Islet precursor cell (in vitro differentiated cells): ENCODE results near the gene MYO7A.
"Not testable (repeated sequence)": the region's sequence is repeated elsewhere in the genome, so short reads cannot be mapped to it uniquely, and the experiment has no call there.

Source experiments
- DNase-seq: peaks from one replicate; pipeline ENCODE4 v3.0.0-alpha.2; 2018

Gene MYO7A

GRCh38 chr11:77093056-77093891 is 34.8 kb upstream of the MYO7A start:
- DNase-seq = no peak

- no peak for DNase-seq
Measured at GRCh38 chr11:77093987-77094840, 33.8 kb upstream of the MYO7A start.

GRCh38 chr11:77094841-77095365 is 33.1 kb upstream of the MYO7A start:
- DNase-seq = no peak

- DNase-seq = no peak
Measured at GRCh38 chr11:77095551-77096490, 32.2 kb upstream of the MYO7A start.

GRCh38 chr11:77096591-77097019 is 31.4 kb upstream of the MYO7A start:
- no peak for DNase-seq

- not testable (repeated sequence) for DNase-seq
Measured at GRCh38 chr11:77097180-77097579, 30.9 kb upstream of the MYO7A start.

GRCh38 chr11:77100166-77101042 is 27.6 kb upstream of the MYO7A start:
- DNase-seq = no peak

GRCh38 chr11:77101043-77101537 is 27.0 kb upstream of the MYO7A start:
- DNase-seq = no peak

GRCh38 chr11:77102246-77103210 is 25.5 kb upstream of the MYO7A start, which contains the start of gene OMP:
Gene OMP (plus strand): TSS chr11:77102840. CDS start chr11:77102840, 0 bp downstream.
- DNase-seq = no peak

- no peak for DNase-seq
Measured at GRCh38 chr11:77103319-77103718, 24.7 kb upstream of the MYO7A start.

- no peak for DNase-seq
Measured at GRCh38 chr11:77104727-77105126, 23.3 kb upstream of the MYO7A start.

GRCh38 chr11:77106321-77106720 is 21.7 kb upstream of the MYO7A start:
- DNase-seq = no peak

GRCh38 chr11:77106759-77107158 is 21.3 kb upstream of the MYO7A start:
- DNase-seq = no peak

- no peak for DNase-seq
Measured at GRCh38 chr11:77107950-77108349, 20.1 kb upstream of the MYO7A start.

GRCh38 chr11:77108436-77108835 is 19.6 kb upstream of the MYO7A start:
- DNase-seq = no peak

- DNase-seq = no peak
Measured at GRCh38 chr11:77109236-77110019, 18.6 kb upstream of the MYO7A start.

- DNase-seq = no peak
Measured at GRCh38 chr11:77110836-77111235, 17.2 kb upstream of the MYO7A start.

GRCh38 chr11:77111277-77111676 is 16.8 kb upstream of the MYO7A start:
- DNase-seq = no peak

- no peak for DNase-seq
Measured at GRCh38 chr11:77111946-77112345, 16.1 kb upstream of the MYO7A start.
